Measurements from ENCODE around the gene EIF5B. TPM values are rescaled to one million over a fixed set of nuclear protein-coding genes. Genes with fewer than 3 reads are reported as not detected.

EIF5B gene
- total RNA-seq, 2 experiments from 2014 or later = 27.8 to 33.2 TPM

GRCh38 chr2:99386011-99386410 lies 48.8 kb downstream of the EIF5B start:
- POLR2A ChIA-PET = no interaction called here
- no peaks in the 10 kb centered on the region for H3K4me1 ChIP-seq (ENCODE audit: insufficient read depth, low read length)
- CTCF ChIA-PET = no interaction called here
- H3K4me3 Mint-ChIP-seq = no peak overlapping the region
- no peaks in the 10 kb centered on the region for H3K27me3 ChIP-seq (ENCODE audit: control insufficient read depth in 1 of 2, insufficient read depth in 2 of 2, low read length in 2 of 2)
- H3K36me3 Mint-ChIP-seq (ENCODE audit: low read depth) = peaks cover 76% of the 10 kb centered on the region
- H3K9me3 Mint-ChIP-seq = no peaks in the 10 kb centered on the region
- no peak for TF ChIP-seq CTCF (IDR thresholded peaks at IDR 0.05)
- ATAC-seq (ENCODE audit: poor library complexity) (no peak), DNase-seq (no peak)
- no peak overlapping the region for H3K27ac ChIP-seq (ENCODE audit: low read depth in 1 of 2, low read length in 2 of 2)
- peaks cover 44% of the 10 kb centered on the region for H3K36me3 ChIP-seq (ENCODE audit: insufficient read depth, low read length)
- no peak overlapping the region for H3K4me3 ChIP-seq (ENCODE audit: low read length)
- intact Hi-C loops (cut with DNase I, micrococcal nuclease) = no loop called here
- no peak overlapping the region for H3K27ac Mint-ChIP-seq
- no peaks in the 10 kb centered on the region for H3K27me3 Mint-ChIP-seq
- H3K9me3 ChIP-seq (ENCODE audit: control insufficient read depth in 1 of 2, insufficient read depth in 1 of 2, low read length in 2 of 2) = no peaks in the 10 kb centered on the region
- peaks cover 12% of the 10 kb centered on the region for H3K4me1 Mint-ChIP-seq (ENCODE audit: low read depth)

- ChIA-PET POLR2A (no interaction called here), CTCF (no interaction called here)
- H3K27ac Mint-ChIP-seq = peak overlapping the region; percentile 9
- no peak overlapping the region for H3K27ac ChIP-seq (ENCODE audit: low read depth in 1 of 2, low read length in 2 of 2)
- peaks cover 46% of the 10 kb centered on the region for H3K36me3 ChIP-seq (ENCODE audit: insufficient read depth, low read length)
- H3K27me3 ChIP-seq (ENCODE audit: control insufficient read depth in 1 of 2, insufficient read depth in 2 of 2, low read length in 2 of 2) = no peaks in the 10 kb centered on the region
- H3K36me3 Mint-ChIP-seq (ENCODE audit: low read depth) = peaks cover 67% of the 10 kb centered on the region
- H3K4me1 Mint-ChIP-seq (ENCODE audit: low read depth) = peaks cover 12% of the 10 kb centered on the region
- no peak overlapping the region for H3K4me3 ChIP-seq (ENCODE audit: low read length)
- no peak overlapping the region for H3K4me3 Mint-ChIP-seq
- intact Hi-C loops (cut with DNase I, micrococcal nuclease) = no loop called here
- no peaks in the 10 kb centered on the region for H3K4me1 ChIP-seq (ENCODE audit: insufficient read depth, low read length)
- no peaks in the 10 kb centered on the region for H3K27me3 Mint-ChIP-seq
- H3K9me3 Mint-ChIP-seq = no peaks in the 10 kb centered on the region
- no peak for TF ChIP-seq CTCF (IDR thresholded peaks at IDR 0.05)
- no peaks in the 10 kb centered on the region for H3K9me3 ChIP-seq (ENCODE audit: control insufficient read depth in 1 of 2, insufficient read depth in 1 of 2, low read length in 2 of 2)
- DNase-seq = no peak
- no peak for ATAC-seq (ENCODE audit: poor library complexity)
These were observed 51.7 kb downstream of the EIF5B start for GRCh38 chr2:99388892-99389291.

- POLR2A ChIA-PET = no interaction called here
- peaks cover 48% of the 10 kb centered on the region for H3K36me3 ChIP-seq (ENCODE audit: insufficient read depth, low read length)
- H3K4me3 Mint-ChIP-seq = no peak overlapping the region
- CTCF ChIA-PET = no interaction called here
- no peak for TF ChIP-seq CTCF (IDR thresholded peaks at IDR 0.05)
- peaks cover 68% of the 10 kb centered on the region for H3K36me3 Mint-ChIP-seq (ENCODE audit: low read depth)
- no peak overlapping the region for H3K4me3 ChIP-seq (ENCODE audit: low read length)
- no peak overlapping the region for H3K27ac Mint-ChIP-seq
- H3K9me3 Mint-ChIP-seq = no peaks in the 10 kb centered on the region
- H3K27ac ChIP-seq (ENCODE audit: low read depth in 1 of 2, low read length in 2 of 2) = no peak overlapping the region
- no peak for ATAC-seq (ENCODE audit: poor library complexity)
- peaks cover 12% of the 10 kb centered on the region for H3K4me1 Mint-ChIP-seq (ENCODE audit: low read depth)
- DNase-seq = no peak
- H3K27me3 ChIP-seq (ENCODE audit: control insufficient read depth in 1 of 2, insufficient read depth in 2 of 2, low read length in 2 of 2) = no peaks in the 10 kb centered on the region
- no peaks in the 10 kb centered on the region for H3K9me3 ChIP-seq (ENCODE audit: control insufficient read depth in 1 of 2, insufficient read depth in 1 of 2, low read length in 2 of 2)
- H3K27me3 Mint-ChIP-seq = no peaks in the 10 kb centered on the region
- intact Hi-C loops (cut with DNase I, micrococcal nuclease) = no loop called here
- H3K4me1 ChIP-seq (ENCODE audit: insufficient read depth, low read length) = no peaks in the 10 kb centered on the region
These were observed 52.2 kb downstream of the EIF5B start for GRCh38 chr2:99389371-99389770.
